Adipocyte (in vitro differentiated cells): ENCODE measurements around the gene C16orf82.

Source experiments
- DNase-seq: peaks from one replicate; pipeline ENCODE4 v3.0.0-alpha.2; 2015; ENCODE audit warnings: low read depth
- H3K27me3 ChIP-seq: replicated peaks from 2 replicates; pipeline ENCODE4 v1.7.0; 2013; ENCODE audit warnings: mild to moderate bottlenecking, low read length, moderate library complexity; ENCODE audit not compliant: control insufficient read depth, insufficient read depth
- H3K36me3 ChIP-seq: 2 replicates; pipeline ENCODE4 v1.7.0; 2013; ENCODE audit warnings: low read length, mild to moderate bottlenecking, moderate library complexity; ENCODE audit not compliant: control insufficient read depth, insufficient read depth, severe bottlenecking
- H3K4me1 ChIP-seq: 2 replicates; pipeline ENCODE4 v1.7.0; 2013; ENCODE audit warnings: mild to moderate bottlenecking, low read length, moderate library complexity; ENCODE audit not compliant: control insufficient read depth, insufficient read depth
- H3K4me3 ChIP-seq: 2 replicates; pipeline ENCODE4 v1.7.0; 2013; ENCODE audit warnings: mild to moderate bottlenecking, low read length, moderate library complexity
- H3K9ac ChIP-seq: 2 replicates; pipeline ENCODE4 v1.7.0; 2013; ENCODE audit warnings: mild to moderate bottlenecking, low read length, moderate library complexity
- H3K9me3 ChIP-seq: 2 replicates; pipeline ENCODE4 v1.7.0; 2013; ENCODE audit warnings: mild to moderate bottlenecking, low read length, moderate library complexity; ENCODE audit not compliant: control insufficient read depth

Gene C16orf82

GRCh38 chr16:27096375-27096774 lies 29.6 kb downstream of the C16orf82 start:
- Histone ChIP-seq H3K4me3 (no peak overlapping the region), H3K9ac (no peak overlapping the region), H3K27me3 (peaks cover under 1% of the 10 kb centered on the region), H3K9me3 (peaks cover 11% of the 10 kb centered on the region), H3K36me3 (no peaks in the 10 kb centered on the region), H3K4me1 (peaks cover 17% of the 10 kb centered on the region)
- no peak for DNase-seq

- H3K36me3 ChIP-seq = no peaks in the 10 kb centered on the region
- DNase-seq = peak; percentile 15
- H3K4me1 ChIP-seq = peaks cover 20% of the 10 kb centered on the region
- peaks cover 11% of the 10 kb centered on the region for H3K9me3 ChIP-seq
- H3K27me3 ChIP-seq = no peaks in the 10 kb centered on the region
- H3K4me3 ChIP-seq = peak overlapping the region; percentile 25
- peak overlapping the region; percentile 30 for H3K9ac ChIP-seq
These were observed 31.1 kb downstream of the C16orf82 start for GRCh38 chr16:27097800-27098230.

- Histone ChIP-seq H3K4me1 (peaks cover 20% of the 10 kb centered on the region), H3K9me3 (peaks cover 11% of the 10 kb centered on the region), H3K27me3 (no peaks in the 10 kb centered on the region), H3K9ac (no peak overlapping the region), H3K4me3 (no peak overlapping the region), H3K36me3 (no peaks in the 10 kb centered on the region)
- DNase-seq = no peak
These were observed 31.8 kb downstream of the C16orf82 start for GRCh38 chr16:27098366-27099049.

- H3K4me3 ChIP-seq = no peak overlapping the region
- no peak for DNase-seq
- peaks cover 9% of the 10 kb centered on the region for H3K27me3 ChIP-seq
- no peak overlapping the region for H3K9ac ChIP-seq
- H3K4me1 ChIP-seq = peaks cover 21% of the 10 kb centered on the region
- H3K36me3 ChIP-seq = no peaks in the 10 kb centered on the region
- H3K9me3 ChIP-seq = peaks cover 2% of the 10 kb centered on the region
These were observed 36.2 kb downstream of the C16orf82 start for GRCh38 chr16:27102701-27103575.

- DNase-seq = no peak
- H3K9ac ChIP-seq = no peak overlapping the region
These were observed 37.2 kb downstream of the C16orf82 start for GRCh38 chr16:27103954-27104353.

GRCh38 chr16:27106305-27106704 lies 39.6 kb downstream of the C16orf82 start:
- Histone ChIP-seq H3K4me1 (peaks cover 18% of the 10 kb centered on the region), H3K36me3 (no peaks in the 10 kb centered on the region), H3K9ac (no peak overlapping the region), H3K9me3 (peaks cover 2% of the 10 kb centered on the region), H3K4me3 (no peak overlapping the region), H3K27me3 (peaks cover 9% of the 10 kb centered on the region)
- DNase-seq = no peak

More at GRCh38 chr16:27103954-27104353, 37.2 kb downstream of the C16orf82 start:
- peaks cover 2% of the 10 kb centered on the region for H3K9me3 ChIP-seq
- no peaks in the 10 kb centered on the region for H3K36me3 ChIP-seq
- peaks cover 14% of the 10 kb centered on the region for H3K4me1 ChIP-seq
- peaks cover 9% of the 10 kb centered on the region for H3K27me3 ChIP-seq
- no peak overlapping the region for H3K4me3 ChIP-seq

GRCh38 chr16:27107185-27107592 lies 40.5 kb downstream of the C16orf82 start:
- H3K9me3 ChIP-seq = peaks cover 2% of the 10 kb centered on the region
- no peaks in the 10 kb centered on the region for H3K36me3 ChIP-seq
- peaks cover 14% of the 10 kb centered on the region for H3K4me1 ChIP-seq
- DNase-seq = no peak
- peaks cover 9% of the 10 kb centered on the region for H3K27me3 ChIP-seq
- H3K9ac ChIP-seq = no peak overlapping the region
- no peak overlapping the region for H3K4me3 ChIP-seq

GRCh38 chr16:27108051-27108770 lies 41.5 kb downstream of the C16orf82 start:
- Histone ChIP-seq H3K27me3 (peaks cover 11% of the 10 kb centered on the region), H3K4me1 (peaks cover 14% of the 10 kb centered on the region), H3K4me3 (no peak overlapping the region), H3K9me3 (peaks cover 2% of the 10 kb centered on the region), H3K9ac (no peak overlapping the region), H3K36me3 (no peaks in the 10 kb centered on the region)
- no peak for DNase-seq

- Histone ChIP-seq H3K4me1 (peaks cover 14% of the 10 kb centered on the region), H3K36me3 (no peaks in the 10 kb centered on the region), H3K4me3 (no peak overlapping the region), H3K9ac (no peak overlapping the region), H3K27me3 (peaks cover 17% of the 10 kb centered on the region), H3K9me3 (no peaks in the 10 kb centered on the region)
- no peak for DNase-seq
These were observed 42.3 kb downstream of the C16orf82 start for GRCh38 chr16:27108826-27109665.

- peak overlapping the region; percentile 73 for H3K4me3 ChIP-seq
- DNase-seq = peak; percentile 82
- H3K4me1 ChIP-seq = peaks cover 8% of the 10 kb centered on the region
- H3K27me3 ChIP-seq = peaks cover 17% of the 10 kb centered on the region
- peak overlapping the region; percentile 56 for H3K9ac ChIP-seq
- no peaks in the 10 kb centered on the region for H3K9me3 ChIP-seq
- no peaks in the 10 kb centered on the region for H3K36me3 ChIP-seq
These were observed 43.2 kb downstream of the C16orf82 start for GRCh38 chr16:27109666-27110523.
